HepG2 (cell line): ENCODE results near the gene CHST4. TPM values are rescaled to one million over a fixed set of nuclear protein-coding genes. Genes with fewer than 3 reads are reported as not detected.

Experiments
- CREM ChIP-seq, 2 experiments: sonication (generic) in 1 of 2; formaldehyde crosslinking in 1 of 2; IDR thresholded peaks; 2 replicates each; pipeline versions ENCODE4 v1.4.0 to v1.6.1; 2016 to 2020; ENCODE audit warnings: antibody characterized with exemption in 1 of 2, mild to moderate bottlenecking in 1 of 2, missing genetic modification reagents in 1 of 2
- FOSL1 ChIP-seq: sonication (generic); formaldehyde crosslinking; IDR thresholded peaks from 2 replicates; pipeline ENCODE4 v1.9.0; 2021; ENCODE audit warnings: missing genetic modification reagents, borderline replicate concordance
- GTF3A ChIP-seq: sonication (generic); formaldehyde crosslinking; conservative IDR thresholded peaks from 2 replicates; pipeline ENCODE4 v1.4.0; 2020; ENCODE audit warnings: mild to moderate bottlenecking, missing genetic modification reagents
- HIVEP1 ChIP-seq: sonication (generic); formaldehyde crosslinking; IDR thresholded peaks from 2 replicates; pipeline ENCODE4 v1.4.0; 2020; ENCODE audit warnings: mild to moderate bottlenecking, missing genetic modification reagents
- KDM4B ChIP-seq: sonication (generic); formaldehyde crosslinking; IDR thresholded peaks from 2 replicates; pipeline ENCODE4 v1.4.0; 2020; ENCODE audit warnings: missing genetic modification reagents
- MED13 ChIP-seq: sonication (generic); formaldehyde crosslinking; IDR thresholded peaks from 2 replicates; pipeline ENCODE4 v1.5.0; 2020; ENCODE audit warnings: missing genetic modification reagents
- NCOA1 ChIP-seq: sonication (generic); formaldehyde crosslinking; IDR thresholded peaks from 2 replicates; pipeline ENCODE4 v1.9.0; 2021; ENCODE audit warnings: missing genetic modification reagents
- POLR2G ChIP-seq: fragments of 200-400 bp; formaldehyde crosslinking; IDR thresholded peaks from 2 replicates; pipeline ENCODE4 v1.6.1; 2018; ENCODE audit warnings: mild to moderate bottlenecking, low read depth, low read length, moderate library complexity
- RAD21 ChIP-seq: fragments of 450-650 bp; formaldehyde crosslinking; IDR thresholded peaks from 2 replicates; pipeline ENCODE4 v1.5.0; 2020; ENCODE audit warnings: mild to moderate bottlenecking
- SAP130 ChIP-seq: IDR thresholded peaks from 2 replicates; pipeline ENCODE4 v1.6.1; 2016; ENCODE audit warnings: low read depth
- SIX1 ChIP-seq: sonication (generic); formaldehyde crosslinking; IDR thresholded peaks from 2 replicates; pipeline ENCODE4 v1.4.0; 2020; ENCODE audit warnings: missing genetic modification reagents, borderline replicate concordance
- ZEB1 ChIP-seq: IDR thresholded peaks from 2 replicates; pipeline ENCODE4 v1.6.1; 2012; ENCODE audit warnings: mild to moderate bottlenecking, low read depth, inconsistent platforms; ENCODE audit not compliant: insufficient replicate concordance
- ZFP36 ChIP-seq: fragments of 150-350 bp; IDR thresholded peaks from 2 replicates; pipeline ENCODE4 v1.6.1; 2018; ENCODE audit warnings: borderline replicate concordance, low read length, low read depth; ENCODE audit not compliant: partially characterized antibody
- ZNF552 ChIP-seq: sonication (generic); formaldehyde crosslinking; IDR thresholded peaks from 2 replicates; pipeline ENCODE4 v1.9.0; 2022; ENCODE audit warnings: missing genetic modification reagents, mild to moderate bottlenecking, borderline replicate concordance
- ZNF558 ChIP-seq: sonication (generic); formaldehyde crosslinking; IDR thresholded peaks from 2 replicates; pipeline ENCODE4 v1.9.0; 2022; ENCODE audit warnings: mild to moderate bottlenecking, missing genetic modification reagents, borderline replicate concordance
- ZNF672 ChIP-seq: sonication (generic); formaldehyde crosslinking; IDR thresholded peaks from 2 replicates; pipeline ENCODE4 v1.8.1; 2022; ENCODE audit warnings: missing genetic modification reagents
- ZNF790 ChIP-seq: sonication (generic); formaldehyde crosslinking; IDR thresholded peaks from 2 replicates; pipeline ENCODE4 v1.8.0; 2022; ENCODE audit warnings: missing genetic modification reagents, mild to moderate bottlenecking, borderline replicate concordance
- polyA plus RNA-seq, 8 experiments: library from polyadenylated mRNA; depleted of rRNA in 3 of 8; stranded (reverse) in 7 of 8; unstranded in 1 of 8; fragments of >200 nt; fragmentation: Illumina TruSeq in 4 of 8; extraction: Trizol in 4 of 8; gene quantifications; 2 replicates each; pipeline versions ENCODE4 v1.2.1 to v1.2.3, GENCODE V29; 2011 to 2016; ENCODE audit warnings: low read depth in 4 of 8, missing spikeins in 1 of 8, mixed read lengths in 1 of 8; ENCODE audit not compliant: insufficient read depth in 1 of 8
- total RNA-seq, 5 experiments: library from RNA; depleted of rRNA; stranded (reverse); fragments of >200 nt; fragmentation: Illumina TruSeq; extraction: Trizol; gene quantifications; 2 replicates each; pipeline ENCODE4 v1.2.3, GENCODE V29; 2016; ENCODE audit warnings: low read depth in 1 of 5
- TF ChIP-seq, protein P1 (sequence below): IDR thresholded peaks from 2 replicates; pipeline ENCODE4 v1.6.1; 2016; ENCODE audit warnings: missing compliant biosample characterization, missing genetic modification reagents, borderline replicate concordance
- TF ChIP-seq, protein P2 (sequence below): IDR thresholded peaks from 2 replicates; pipeline ENCODE4 v1.4.0; 2020; ENCODE audit warnings: mild to moderate bottlenecking, missing genetic modification reagents

Gene CHST4
- total and polyA plus RNA-seq, 2 of the 13 experiments (the other 11 are each of a cell fraction or from before 2014, with no cell fraction given): not detected

DNA sequence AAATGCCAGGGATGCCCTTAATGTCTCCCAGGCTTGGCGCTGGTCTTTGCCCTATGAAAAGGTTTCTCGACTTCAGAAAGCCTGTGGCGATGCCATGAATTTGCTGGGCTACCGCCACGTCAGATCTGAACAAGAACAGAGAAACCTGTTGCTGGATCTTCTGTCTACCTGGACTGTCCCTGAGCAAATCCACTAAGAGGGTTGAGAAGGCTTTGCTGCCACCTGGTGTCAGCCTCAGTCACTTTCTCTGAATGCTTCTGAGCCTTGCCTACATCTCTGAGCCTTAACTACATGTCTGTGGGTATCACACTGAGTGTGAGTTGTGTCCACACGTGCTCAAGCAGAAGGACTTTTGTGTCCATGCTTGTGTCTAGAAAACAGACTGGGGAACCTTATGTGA, 11.4 kb downstream of the CHST4 start (continued):
- TF ChIP-seq, protein P1, sequence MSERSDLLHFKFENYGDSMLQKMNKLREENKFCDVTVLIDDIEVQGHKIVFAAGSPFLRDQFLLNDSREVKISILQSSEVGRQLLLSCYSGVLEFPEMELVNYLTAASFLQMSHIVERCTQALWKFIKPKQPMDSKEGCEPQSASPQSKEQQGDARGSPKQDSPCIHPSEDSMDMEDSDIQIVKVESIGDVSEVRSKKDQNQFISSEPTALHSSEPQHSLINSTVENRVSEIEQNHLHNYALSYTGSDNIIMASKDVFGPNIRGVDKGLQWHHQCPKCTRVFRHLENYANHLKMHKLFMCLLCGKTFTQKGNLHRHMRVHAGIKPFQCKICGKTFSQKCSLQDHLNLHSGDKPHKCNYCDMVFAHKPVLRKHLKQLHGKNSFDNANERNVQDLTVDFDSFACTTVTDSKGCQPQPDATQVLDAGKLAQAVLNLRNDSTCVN (CRISPR knock-in tag): 0 out of 2 replicates have a peak, but pooled peaks have one; percentile 29
- TF ChIP-seq POLR2G: no peak
- TF ChIP-seq RAD21 (CRISPR knock-in tag): peak; percentile 77
- no peak for TF ChIP-seq ZFP36
- no peak for TF ChIP-seq CREM (IDR thresholded peaks at IDR 0.05)
- TF ChIP-seq CREM (CRISPR knock-in tag; IDR thresholded peaks at IDR 0.05): no peak
- no peak for TF ChIP-seq ZEB1
- no peak for TF ChIP-seq GTF3A (CRISPR knock-in tag)
- no peak for TF ChIP-seq KDM4B
- TF ChIP-seq SIX1 (CRISPR knock-in tag): no peak
- 0 out of 2 replicates have a peak, but pooled peaks have one; percentile 23 for TF ChIP-seq HIVEP1 (CRISPR knock-in tag)
- no peak for TF ChIP-seq ZNF558 (CRISPR knock-in tag)
- TF ChIP-seq ZNF790 (CRISPR knock-in tag): no peak
- TF ChIP-seq MED13 (CRISPR knock-in tag): no peak
- TF ChIP-seq, protein P2, sequence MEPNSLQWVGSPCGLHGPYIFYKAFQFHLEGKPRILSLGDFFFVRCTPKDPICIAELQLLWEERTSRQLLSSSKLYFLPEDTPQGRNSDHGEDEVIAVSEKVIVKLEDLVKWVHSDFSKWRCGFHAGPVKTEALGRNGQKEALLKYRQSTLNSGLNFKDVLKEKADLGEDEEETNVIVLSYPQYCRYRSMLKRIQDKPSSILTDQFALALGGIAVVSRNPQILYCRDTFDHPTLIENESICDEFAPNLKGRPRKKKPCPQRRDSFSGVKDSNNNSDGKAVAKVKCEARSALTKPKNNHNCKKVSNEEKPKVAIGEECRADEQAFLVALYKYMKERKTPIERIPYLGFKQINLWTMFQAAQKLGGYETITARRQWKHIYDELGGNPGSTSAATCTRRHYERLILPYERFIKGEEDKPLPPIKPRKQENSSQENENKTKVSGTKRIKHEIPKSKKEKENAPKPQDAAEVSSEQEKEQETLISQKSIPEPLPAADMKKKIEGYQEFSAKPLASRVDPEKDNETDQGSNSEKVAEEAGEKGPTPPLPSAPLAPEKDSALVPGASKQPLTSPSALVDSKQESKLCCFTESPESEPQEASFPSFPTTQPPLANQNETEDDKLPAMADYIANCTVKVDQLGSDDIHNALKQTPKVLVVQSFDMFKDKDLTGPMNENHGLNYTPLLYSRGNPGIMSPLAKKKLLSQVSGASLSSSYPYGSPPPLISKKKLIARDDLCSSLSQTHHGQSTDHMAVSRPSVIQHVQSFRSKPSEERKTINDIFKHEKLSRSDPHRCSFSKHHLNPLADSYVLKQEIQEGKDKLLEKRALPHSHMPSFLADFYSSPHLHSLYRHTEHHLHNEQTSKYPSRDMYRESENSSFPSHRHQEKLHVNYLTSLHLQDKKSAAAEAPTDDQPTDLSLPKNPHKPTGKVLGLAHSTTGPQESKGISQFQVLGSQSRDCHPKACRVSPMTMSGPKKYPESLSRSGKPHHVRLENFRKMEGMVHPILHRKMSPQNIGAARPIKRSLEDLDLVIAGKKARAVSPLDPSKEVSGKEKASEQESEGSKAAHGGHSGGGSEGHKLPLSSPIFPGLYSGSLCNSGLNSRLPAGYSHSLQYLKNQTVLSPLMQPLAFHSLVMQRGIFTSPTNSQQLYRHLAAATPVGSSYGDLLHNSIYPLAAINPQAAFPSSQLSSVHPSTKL: 0 out of 2 replicates have a peak, but pooled peaks have one; percentile 13
- TF ChIP-seq SAP130 (CRISPR knock-in tag): 0 out of 2 replicates have a peak, but pooled peaks have one; percentile 18
- TF ChIP-seq ZNF552: no peak
- TF ChIP-seq ZNF672 (CRISPR knock-in tag): no peak
- TF ChIP-seq NCOA1 (CRISPR knock-in tag): no peak
- TF ChIP-seq FOSL1 (CRISPR knock-in tag): no peak
- TF ChIP-seq, all 625 proteins: peak for 20
